Inflammatory macrophage treated with lipopolysaccharide for 1 hour (primary cell): ENCODE measurements around the gene BLACAT1.
"Not testable (repeated sequence)": the region's sequence is repeated elsewhere in the genome, so short reads cannot be mapped to it uniquely, and the experiment has no call there.

Experiments used
- DNase-seq, 2 donors: peaks; one replicate each; pipeline ENCODE4 v3.0.0-alpha.2; 2020 to 2022

BLACAT1 gene

DNA sequence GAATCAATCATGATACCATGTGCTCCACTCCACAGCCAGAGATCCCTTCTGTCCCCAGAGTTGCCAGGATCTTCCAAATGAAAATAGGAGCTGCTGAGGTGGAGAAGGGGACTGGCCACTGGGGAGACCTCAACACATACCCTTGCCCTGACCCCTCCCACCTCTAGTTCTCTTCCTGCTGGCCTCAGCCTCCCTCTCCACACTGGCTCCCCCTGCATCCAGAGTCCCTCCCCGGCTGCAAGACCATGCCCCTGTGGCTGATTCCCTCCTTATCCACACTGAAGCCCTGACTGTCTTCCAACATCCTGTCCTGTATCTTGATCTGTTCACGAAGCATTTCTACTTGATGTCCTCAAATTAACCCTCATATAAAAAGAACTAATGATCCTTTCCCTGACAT is 27.5 kb upstream of the BLACAT1 start:
- DNase-seq, result no peak

GRCh38 chr1:205482587-205482986 is 26.7 kb upstream of the BLACAT1 start:
- DNase-seq, result not testable (repeated sequence)

- no peak for DNase-seq
Observed at GRCh38 chr1:205481629-205482151, 25.8 kb upstream of the BLACAT1 start.

GRCh38 chr1:205481218-205481617 is 25.4 kb upstream of the BLACAT1 start:
- DNase-seq, result no peak

GRCh38 chr1:205480349-205480985 is 24.6 kb upstream of the BLACAT1 start:
- no peak for DNase-seq

- DNase-seq, result not testable (repeated sequence)
Observed at GRCh38 chr1:205478985-205479384, 23.1 kb upstream of the BLACAT1 start.

DNA sequence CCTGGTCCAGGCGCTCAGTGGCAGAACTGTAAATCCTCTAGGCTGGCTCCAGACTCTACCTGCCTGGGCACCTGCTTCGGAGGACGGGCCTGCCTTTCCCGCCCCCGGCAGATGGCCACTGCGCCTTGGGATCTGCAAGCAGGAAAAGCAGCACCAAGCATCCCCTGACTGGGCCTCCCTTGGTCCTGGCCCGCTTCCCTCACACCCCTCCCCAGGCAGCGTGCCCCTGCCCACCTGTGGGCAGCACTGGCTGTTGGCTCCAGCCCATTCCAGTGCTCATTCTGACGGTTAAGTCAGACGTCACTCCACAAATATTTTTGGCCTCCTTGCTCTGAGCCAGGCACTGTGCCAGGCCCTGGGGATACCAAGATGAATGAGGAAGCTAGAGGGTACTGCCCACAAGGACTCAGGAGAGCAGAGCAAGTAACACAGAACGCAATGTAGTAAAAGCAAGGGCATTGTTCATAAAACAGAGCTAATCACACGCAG is 22.0 kb upstream of the BLACAT1 start:
- DNase-seq, result no peak

DNA sequence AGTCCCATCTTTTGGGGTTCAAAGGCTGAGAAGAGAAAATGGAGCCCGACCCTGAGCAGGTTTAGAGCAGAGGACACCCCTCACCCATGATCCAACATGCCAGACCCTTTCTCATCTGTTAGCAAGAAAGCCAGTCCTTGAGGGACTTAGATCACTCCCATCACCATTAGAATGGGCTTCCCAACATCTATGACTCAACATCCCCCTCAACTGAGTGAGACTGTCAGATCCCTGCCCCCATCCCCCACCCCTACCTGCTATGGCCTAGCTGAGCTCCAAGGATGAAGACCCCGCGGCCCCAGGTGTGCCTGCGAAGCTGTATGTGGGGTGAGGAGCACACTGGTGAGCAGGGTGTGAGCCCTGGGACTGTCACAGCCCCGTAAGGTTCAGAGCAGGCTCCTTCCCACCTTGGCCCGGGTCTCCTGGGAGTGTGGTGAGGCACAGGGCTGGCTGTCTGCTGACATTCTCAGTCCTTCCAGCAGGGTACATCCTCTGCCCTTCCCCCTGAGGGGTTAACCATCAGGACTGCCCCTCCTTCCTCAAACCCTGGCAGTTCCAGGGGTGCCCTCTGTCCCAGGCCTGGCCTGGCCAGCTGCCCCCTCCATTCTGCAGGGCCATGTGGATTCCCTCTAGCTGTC is 21.4 kb upstream of the BLACAT1 start:
- no peak for DNase-seq

GRCh38 chr1:205476648-205477047 is 20.8 kb upstream of the BLACAT1 start:
- DNase-seq, result no peak

GRCh38 chr1:205475855-205476254 is 20.0 kb upstream of the BLACAT1 start:
- no peak for DNase-seq

- no peak for DNase-seq
Observed at GRCh38 chr1:205474571-205474970, 18.7 kb upstream of the BLACAT1 start.

- DNase-seq, result no peak
Observed at GRCh38 chr1:205473966-205474365, 18.1 kb upstream of the BLACAT1 start.

DNA sequence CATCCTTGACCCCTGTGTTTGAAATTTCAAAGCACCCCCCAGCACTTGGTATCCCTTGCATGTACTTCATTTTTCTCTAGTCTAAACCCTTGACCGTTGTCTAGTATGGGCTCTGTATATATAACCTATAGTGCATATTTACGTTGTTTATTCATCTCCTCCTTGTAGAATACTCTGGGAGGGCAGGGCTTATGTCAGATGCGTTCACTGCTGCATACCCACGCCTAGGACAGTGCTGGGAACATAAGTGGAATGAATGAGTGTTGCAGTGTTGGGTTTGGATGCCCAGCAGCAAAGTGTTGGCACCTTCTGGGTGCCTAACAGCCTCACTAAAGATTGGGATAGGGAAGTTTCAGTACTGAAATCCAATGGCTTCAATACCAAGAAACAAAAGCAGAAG is 17.6 kb upstream of the BLACAT1 start:
- DNase-seq, result no peak

- no peak for DNase-seq
Observed at GRCh38 chr1:205472737-205473441, 17.0 kb upstream of the BLACAT1 start.

DNA sequence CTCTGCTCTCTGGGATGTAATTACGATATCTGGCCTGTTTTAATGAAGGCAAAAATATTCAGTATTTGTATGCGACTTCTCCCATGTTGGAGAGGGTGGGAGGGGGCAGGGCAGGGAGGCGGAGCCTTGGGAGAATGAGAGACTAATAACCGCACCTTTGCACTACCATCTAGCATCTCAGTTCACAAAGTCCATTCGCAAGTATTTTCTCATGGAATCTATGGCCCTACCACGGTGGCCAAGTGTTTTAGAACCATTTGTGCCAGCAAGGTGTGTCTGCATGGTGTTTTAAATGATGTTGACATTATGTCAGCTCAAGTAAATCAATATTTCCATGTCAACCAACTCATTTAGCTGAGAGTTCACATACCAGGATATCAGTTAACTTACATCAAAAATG is 14.3 kb upstream of the BLACAT1 start:
- no peak for DNase-seq

GRCh38 chr1:205466595-205467220 is 10.9 kb upstream of the BLACAT1 start:
- DNase-seq, result no peak

GRCh38 chr1:205465392-205465791 is 9.5 kb upstream of the BLACAT1 start:
- DNase-seq, result no peak

DNA sequence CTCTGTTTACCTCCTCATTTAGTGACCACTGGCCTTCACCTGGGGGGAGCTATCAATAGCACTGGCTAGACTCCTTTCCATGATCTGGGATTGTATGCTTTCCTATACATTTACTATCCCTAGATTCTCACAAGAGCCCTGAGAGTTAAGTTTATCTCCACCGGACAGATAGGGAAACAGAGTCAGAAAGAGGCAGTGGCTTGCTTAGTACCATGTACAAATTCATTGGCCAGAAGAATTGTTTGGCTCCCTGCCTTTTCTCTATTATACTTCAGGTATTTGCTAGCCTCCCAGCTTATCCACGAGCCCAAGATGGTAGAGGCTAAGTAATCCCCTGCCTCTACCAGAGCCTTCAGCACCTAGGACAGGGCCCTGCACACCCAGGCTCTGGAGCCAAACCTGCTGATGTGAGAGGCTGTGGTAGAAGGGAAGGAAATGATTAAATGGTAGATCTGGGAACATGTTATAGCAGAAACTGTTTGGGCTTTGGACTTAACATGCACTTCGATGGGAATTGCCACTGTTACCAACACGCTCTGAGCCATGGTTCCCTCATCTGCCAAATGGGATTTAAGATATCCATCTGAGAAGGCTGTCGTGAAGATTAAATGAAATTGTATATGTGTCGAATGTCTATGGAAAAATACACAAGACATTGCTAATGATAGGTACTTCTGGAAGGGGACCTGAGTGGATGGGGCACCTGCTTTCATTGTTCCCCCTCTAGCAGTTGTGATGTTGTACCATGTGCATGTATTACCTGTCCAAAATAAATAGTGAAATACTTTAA is 3.1 kb upstream of the BLACAT1 start:
- peak in 1 of 2 donors; percentile 20 for DNase-seq

- no peak for DNase-seq
Observed at GRCh38 chr1:205456868-205457745, 1.3 kb upstream of the BLACAT1 start.

DNA sequence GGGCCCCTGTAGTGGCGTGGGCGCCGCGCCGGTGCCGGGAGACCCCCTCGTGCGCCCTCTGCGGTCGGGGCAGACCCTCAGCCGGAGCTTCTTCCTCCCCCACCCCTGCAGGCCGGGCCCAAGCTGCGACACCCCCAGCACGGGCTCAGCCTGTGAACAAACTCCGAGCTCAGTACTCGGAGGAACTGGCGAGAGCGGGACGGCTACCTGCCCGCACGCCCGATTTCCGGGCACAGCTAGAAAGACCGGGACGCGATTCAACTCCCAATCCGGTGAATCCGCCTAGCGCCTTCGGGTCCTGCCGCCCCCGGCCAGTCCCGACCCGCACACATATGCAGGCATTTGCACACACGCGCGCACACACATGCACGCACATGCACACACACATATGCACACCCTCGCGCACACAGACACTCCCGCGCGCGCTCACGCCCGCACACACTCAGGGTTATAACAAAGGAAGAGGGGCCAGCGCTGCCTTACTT is 580 bp upstream of the BLACAT1 start:
- no peak for DNase-seq

GRCh38 chr1:205454903-205455335 is 926 bp downstream of the BLACAT1 start:
- no peak for DNase-seq
